HG03175 (cell line): ENCODE data around the gene NUP205.
A peak's percentile ranks its signal among the peaks of the same experiment; 100 is the strongest.
"Not testable (repeated sequence)": the region's sequence is repeated elsewhere in the genome, so short reads cannot be mapped to it uniquely, and the experiment has no call there.

Experiments
- ATAC-seq: cut with Tn5 transposase; IDR thresholded peaks from one replicate; pipeline ENCODE4 v1.9.1; 2021; ENCODE audit warnings: mild to moderate bottlenecking, moderate library complexity; ENCODE audit not compliant: unreplicated experiment

NUP205 gene

GRCh38 chr7:135617781-135618180, 60.1 kb downstream of the NUP205 start:
- ATAC-seq = no peak

- no peak for ATAC-seq
These were observed 60.8 kb downstream of the NUP205 start for GRCh38 chr7:135618510-135618909.

GRCh38 chr7:135620447-135620846, 62.7 kb downstream of the NUP205 start:
- ATAC-seq = no peak

GRCh38 chr7:135620980-135621850, 63.5 kb downstream of the NUP205 start:
- no peak for ATAC-seq

- no peak for ATAC-seq
These were observed 76.6 kb downstream of the NUP205 start for GRCh38 chr7:135634191-135634878.

GRCh38 chr7:135639690-135640089, 82.0 kb downstream of the NUP205 start:
- not testable (repeated sequence) for ATAC-seq

DNA sequence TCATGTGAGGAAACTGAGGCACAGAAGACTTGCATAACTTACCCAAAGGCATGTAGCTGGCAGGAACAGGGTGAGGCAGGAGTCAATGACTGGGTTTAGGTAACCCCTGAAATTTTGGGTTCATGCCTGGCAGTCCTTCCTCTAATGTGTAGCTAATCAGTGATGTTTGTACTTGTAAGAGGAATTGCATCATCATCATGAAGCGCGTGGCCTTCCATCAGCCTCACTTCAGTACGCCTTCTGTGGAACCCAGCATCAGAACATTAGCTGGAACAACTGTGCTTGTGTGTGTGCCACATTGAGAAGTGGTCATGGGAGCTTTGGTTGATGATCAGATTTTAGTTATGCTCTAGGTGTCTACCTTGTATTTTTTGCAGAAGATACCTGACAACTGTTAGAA, 86.4 kb downstream of the NUP205 start:
- no peak for ATAC-seq

- no peak for ATAC-seq
These were observed 87.0 kb downstream of the NUP205 start for GRCh38 chr7:135644729-135645128.

- ATAC-seq = peak; percentile 65
These were observed 87.7 kb downstream of the NUP205 start for GRCh38 chr7:135645296-135645904.

DNA sequence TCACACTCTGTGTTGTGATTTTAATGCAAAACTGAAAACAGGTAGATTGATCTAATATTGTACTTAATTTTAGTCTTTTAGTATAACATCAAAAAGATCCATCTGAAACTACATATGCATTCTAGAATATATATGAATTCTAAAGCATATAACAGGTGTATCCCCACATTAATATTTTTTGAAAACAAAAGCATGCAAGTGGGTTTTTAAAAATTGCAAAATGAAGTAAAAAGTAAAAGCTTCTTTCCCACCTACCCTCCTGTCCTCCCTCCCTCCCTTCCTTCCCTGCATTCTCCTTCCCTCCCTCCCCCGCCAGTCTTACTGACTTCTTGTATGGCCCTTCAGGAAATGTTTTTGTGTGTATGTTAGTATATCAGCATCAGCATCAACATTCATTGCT, 90.0 kb downstream of the NUP205 start:
- ATAC-seq = no peak

GRCh38 chr7:135648235-135648634, 90.5 kb downstream of the NUP205 start:
- no peak for ATAC-seq

DNA sequence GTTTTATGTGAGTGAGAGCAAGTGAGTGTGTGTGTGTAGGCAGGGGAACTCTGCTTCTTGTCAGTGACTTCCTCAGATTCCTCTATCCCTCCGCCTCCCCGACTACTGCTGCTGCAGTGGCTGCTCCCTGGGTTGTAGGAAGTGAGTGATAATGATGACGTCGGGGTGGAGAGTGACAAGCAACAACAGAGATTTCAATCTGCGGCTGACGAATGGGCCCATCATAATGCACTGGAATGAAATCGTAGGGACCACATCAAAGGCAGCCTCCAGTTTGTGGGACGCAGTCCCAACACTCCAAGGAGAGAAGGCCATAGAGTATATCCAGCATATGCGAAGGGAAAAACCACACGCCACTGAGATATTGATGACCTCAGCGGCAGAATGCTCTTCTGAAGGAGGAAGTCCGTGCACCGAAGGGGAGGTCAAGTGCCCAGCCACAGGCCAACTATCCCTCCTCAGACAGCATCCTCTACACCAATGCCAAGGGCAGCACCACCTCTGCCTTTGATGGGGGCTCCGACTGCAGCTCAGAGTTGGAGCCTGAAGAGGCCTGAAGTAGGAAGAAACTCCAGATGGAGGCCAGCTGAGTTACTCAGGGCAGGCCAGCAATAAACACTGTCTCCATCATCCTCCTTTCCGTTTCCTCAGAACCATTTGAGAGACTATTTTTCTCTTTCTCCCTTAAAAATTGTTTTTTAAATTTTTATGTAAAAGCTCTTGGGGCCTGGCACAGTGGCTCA, 93.3 kb downstream of the NUP205 start:
- no peak for ATAC-seq

GRCh38 chr7:135653340-135654080, 95.8 kb downstream of the NUP205 start:
- ATAC-seq = no peak

DNA sequence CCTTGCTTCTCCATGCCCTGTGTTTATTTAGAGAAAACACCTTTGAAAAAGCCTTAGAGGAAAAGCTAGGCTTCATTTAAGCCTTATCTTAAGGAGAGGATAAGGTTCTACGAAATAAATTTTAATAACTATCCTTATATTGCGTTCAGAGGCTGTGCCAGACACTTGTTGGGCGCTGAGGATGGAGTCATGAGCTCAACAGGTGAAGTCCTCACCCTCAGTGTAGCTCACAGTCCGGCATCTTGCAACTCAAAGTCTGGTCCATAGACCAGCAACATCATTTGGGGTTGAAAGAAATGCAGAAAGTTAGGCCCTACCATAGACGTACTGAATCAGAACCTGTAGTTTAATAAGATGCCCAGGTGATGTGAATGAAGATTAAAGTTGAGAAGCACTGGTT, 100.8 kb downstream of the NUP205 start:
- ATAC-seq = no peak

DNA sequence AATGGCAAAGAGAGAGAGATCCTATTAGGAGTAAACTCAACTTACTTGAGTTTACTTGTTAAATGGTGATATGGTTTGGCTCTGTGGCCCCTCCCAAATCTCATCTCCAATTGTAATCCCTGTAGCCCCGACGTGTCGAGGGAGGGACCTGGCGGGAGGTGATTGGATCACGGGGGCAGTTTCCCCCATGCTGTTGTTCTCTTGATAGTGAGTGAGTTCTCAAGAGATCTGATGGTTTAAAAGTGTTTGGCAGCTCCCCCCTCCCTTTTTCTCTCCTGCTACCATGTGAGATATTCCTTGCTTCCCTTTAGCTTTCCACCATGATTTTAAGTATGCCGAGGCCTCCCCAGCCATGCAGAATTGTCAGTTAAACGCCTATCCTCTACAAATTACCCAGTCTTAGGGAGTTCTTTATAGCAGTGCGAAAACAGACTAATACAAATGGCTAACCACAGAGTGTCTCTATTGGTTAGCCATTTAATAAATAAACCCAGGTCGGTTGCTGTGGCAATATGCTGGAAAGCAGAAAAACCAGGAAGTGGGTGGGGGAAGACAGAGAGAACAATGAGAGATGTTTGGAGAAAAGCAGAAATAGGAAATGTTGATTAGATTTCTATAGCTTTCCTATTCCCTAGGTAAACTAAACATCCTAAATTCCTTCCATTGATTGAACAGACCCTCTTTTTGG, 101.6 kb downstream of the NUP205 start:
- no peak for ATAC-seq

- no peak for ATAC-seq
These were observed 103.8 kb downstream of the NUP205 start for GRCh38 chr7:135661311-135662122.

DNA sequence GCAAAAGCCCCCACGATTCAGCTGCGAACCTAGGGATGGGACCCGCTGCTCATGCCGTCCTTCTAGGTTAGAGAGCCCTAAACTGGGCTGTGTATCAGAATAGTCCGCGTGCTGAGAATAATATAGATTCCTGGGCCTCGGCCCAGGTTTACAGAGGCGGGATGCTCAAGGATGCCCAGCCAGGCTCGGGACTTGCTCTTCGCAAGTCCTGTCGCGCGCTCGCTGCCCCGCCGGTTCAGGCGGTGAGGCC, 104.3 kb downstream of the NUP205 start:
- ATAC-seq = peak; percentile 9

- ATAC-seq = peak; percentile 95
These were observed 104.8 kb downstream of the NUP205 start, which contains the start of gene STMP1 for GRCh38 chr7:135662373-135663114. TSS of gene STMP1 (plus strand) at chr7:135662514.
